ENCODE measurements around the gene PDHX.

DNA sequence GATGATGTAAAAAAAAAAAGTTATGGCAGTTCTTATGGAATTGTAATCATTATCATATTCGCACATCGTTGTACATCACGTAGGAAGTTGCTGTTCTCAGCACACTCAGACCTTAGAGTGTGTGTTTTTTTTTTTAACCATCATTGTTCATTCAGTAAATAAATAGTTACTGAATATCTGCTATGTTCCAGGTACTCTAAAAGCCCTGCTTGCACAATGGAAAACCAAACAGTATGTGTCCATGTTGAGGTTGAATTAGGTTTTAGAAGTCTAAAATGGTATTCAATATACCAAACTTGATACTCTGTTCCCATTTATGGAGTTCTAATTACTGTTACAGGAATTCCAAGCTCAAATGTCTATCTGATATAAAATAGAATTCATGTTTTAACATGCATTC, 41.2 kb downstream of the PDHX start:
- TF ChIP-seq, protein P1, sequence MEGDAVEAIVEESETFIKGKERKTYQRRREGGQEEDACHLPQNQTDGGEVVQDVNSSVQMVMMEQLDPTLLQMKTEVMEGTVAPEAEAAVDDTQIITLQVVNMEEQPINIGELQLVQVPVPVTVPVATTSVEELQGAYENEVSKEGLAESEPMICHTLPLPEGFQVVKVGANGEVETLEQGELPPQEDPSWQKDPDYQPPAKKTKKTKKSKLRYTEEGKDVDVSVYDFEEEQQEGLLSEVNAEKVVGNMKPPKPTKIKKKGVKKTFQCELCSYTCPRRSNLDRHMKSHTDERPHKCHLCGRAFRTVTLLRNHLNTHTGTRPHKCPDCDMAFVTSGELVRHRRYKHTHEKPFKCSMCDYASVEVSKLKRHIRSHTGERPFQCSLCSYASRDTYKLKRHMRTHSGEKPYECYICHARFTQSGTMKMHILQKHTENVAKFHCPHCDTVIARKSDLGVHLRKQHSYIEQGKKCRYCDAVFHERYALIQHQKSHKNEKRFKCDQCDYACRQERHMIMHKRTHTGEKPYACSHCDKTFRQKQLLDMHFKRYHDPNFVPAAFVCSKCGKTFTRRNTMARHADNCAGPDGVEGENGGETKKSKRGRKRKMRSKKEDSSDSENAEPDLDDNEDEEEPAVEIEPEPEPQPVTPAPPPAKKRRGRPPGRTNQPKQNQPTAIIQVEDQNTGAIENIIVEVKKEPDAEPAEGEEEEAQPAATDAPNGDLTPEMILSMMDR (IDR thresholded peaks at IDR 0.05): no peak
- no peak for TF ChIP-seq POLR2A (IDR thresholded peaks at IDR 0.05)

Measured in right lobe of liver (tissue), 4 donors.